WTC11 (cell line): ENCODE measurements around the gene CELA2A. TPM values are rescaled to one million over a fixed set of nuclear protein-coding genes. Genes with fewer than 3 reads are reported as not detected.

ENCODE experiments used
- ATAC-seq: fragments of 200-7000 bp; cut with Tn5 transposase; 2 replicates; pipeline ENCODE4 v1.10.0; 2021; ENCODE audit warnings: mild to moderate bottlenecking, moderate library complexity
- CTCF ChIA-PET: fragments of 300-600 bp; sonication (Branson Sonifier 250); formaldehyde crosslinking; loops from one replicate; lab custom pipeline; 2021; ENCODE audit warnings: antibody characterized with exemption; lab: Charles Lee
- POLR2A ChIA-PET: fragments of 350-600 bp; sonication (Branson Sonifier 250); formaldehyde crosslinking; loops from one replicate; lab custom pipeline; 2021; ENCODE audit warnings: antibody characterized with exemption; lab: Charles Lee
- DNase-seq: peaks from one replicate; pipeline ENCODE4 v3.0.0; 2021; ENCODE audit warnings: low spot score
- H3K27ac Mint-ChIP-seq: 2 replicates; pipeline ENCODE4 v1.8.0; 2021; ENCODE audit warnings: mixed read lengths
- H3K27me3 Mint-ChIP-seq: 2 replicates; pipeline ENCODE4 v1.8.0; 2021; ENCODE audit warnings: low read depth, mild to moderate bottlenecking, moderate library complexity, mixed read lengths
- H3K36me3 Mint-ChIP-seq: 2 replicates; pipeline ENCODE4 v1.8.0; 2021; ENCODE audit warnings: mixed read lengths
- H3K4me1 Mint-ChIP-seq: 2 replicates; pipeline ENCODE4 v1.8.0; 2022; ENCODE audit warnings: mixed read lengths
- H3K4me3 Mint-ChIP-seq: 2 replicates; pipeline ENCODE4 v1.8.0; 2021; ENCODE audit warnings: mild to moderate bottlenecking, moderate library complexity, mixed read lengths
- H3K9me3 Mint-ChIP-seq: 2 replicates; pipeline ENCODE4 v1.8.0; 2021; ENCODE audit warnings: mixed read lengths
- AR ChIP-seq: fragments of 250-450 bp; sonication (Bioruptor Pico); IDR thresholded peaks from 2 replicates; pipeline ENCODE4 v1.9.0; 2021; ENCODE audit warnings: mild to moderate bottlenecking
- ATF2 ChIP-seq: sonication (generic); formaldehyde crosslinking; IDR thresholded peaks from 2 replicates; pipeline ENCODE4 v1.8.1; 2022; ENCODE audit warnings: low read depth, missing genetic modification reagents, borderline replicate concordance
- CREB1 ChIP-seq: sonication (generic); formaldehyde crosslinking; IDR thresholded peaks from 2 replicates; pipeline ENCODE4 v1.8.0; 2023; ENCODE audit warnings: mild to moderate bottlenecking, missing genetic modification reagents
- E2F5 ChIP-seq: sonication (generic); formaldehyde crosslinking; IDR thresholded peaks from 2 replicates; pipeline ENCODE4 v1.8.1; 2022; ENCODE audit warnings: mild to moderate bottlenecking, moderate library complexity, missing genetic modification reagents
- ETV6 ChIP-seq: sonication (generic); formaldehyde crosslinking; IDR thresholded peaks from 2 replicates; pipeline ENCODE4 v1.8.1; 2022; ENCODE audit warnings: mild to moderate bottlenecking, missing genetic modification reagents
- GABPB1 ChIP-seq: sonication (generic); formaldehyde crosslinking; IDR thresholded peaks from 2 replicates; pipeline ENCODE4 v1.8.1; 2023; ENCODE audit warnings: mild to moderate bottlenecking, missing genetic modification reagents
- HMGA2 ChIP-seq: fragments of 250-450 bp; sonication (Bioruptor Pico); IDR thresholded peaks from 2 replicates; pipeline ENCODE4 v1.4.0; 2021; ENCODE audit warnings: mild to moderate bottlenecking, moderate library complexity
- NFYB ChIP-seq: sonication (generic); formaldehyde crosslinking; conservative IDR thresholded peaks from 2 replicates; pipeline ENCODE4 v1.8.0; 2022; ENCODE audit warnings: low read depth, missing genetic modification reagents
- NR1H2 ChIP-seq: sonication (generic); formaldehyde crosslinking; IDR thresholded peaks from 2 replicates; pipeline ENCODE4 v1.9.0; 2021; ENCODE audit warnings: mild to moderate bottlenecking, moderate library complexity, missing genetic modification reagents
- SMAD4 ChIP-seq: sonication (generic); formaldehyde crosslinking; IDR thresholded peaks from 2 replicates; pipeline ENCODE4 v1.8.0; 2022; ENCODE audit warnings: mild to moderate bottlenecking, missing genetic modification reagents
- ZNF232 ChIP-seq: sonication (generic); formaldehyde crosslinking; IDR thresholded peaks from 2 replicates; pipeline ENCODE4 v1.8.0; 2022; ENCODE audit warnings: mild to moderate bottlenecking, missing genetic modification reagents
- ZNF263 ChIP-seq: sonication (generic); formaldehyde crosslinking; IDR thresholded peaks from 2 replicates; pipeline ENCODE4 v1.8.1; 2022; ENCODE audit warnings: low read depth, mild to moderate bottlenecking, moderate library complexity, missing genetic modification reagents
- ZNF281 ChIP-seq: sonication (generic); formaldehyde crosslinking; IDR thresholded peaks from 2 replicates; pipeline ENCODE4 v1.8.0; 2023; ENCODE audit warnings: mild to moderate bottlenecking, missing genetic modification reagents
- total RNA-seq: library from RNA; stranded (reverse); gene quantifications from 3 replicates; pipeline ENCODE4 v1.2.3, GENCODE V29; 2021
- TF ChIP-seq, protein P1 (sequence below): sonication (generic); formaldehyde crosslinking; IDR thresholded peaks from 2 replicates; pipeline ENCODE4 v1.8.0; 2022; ENCODE audit warnings: mild to moderate bottlenecking, missing genetic modification reagents
- TF ChIP-seq, protein P2 (sequence below): sonication (generic); formaldehyde crosslinking; IDR thresholded peaks from 2 replicates; pipeline ENCODE4 v1.8.0; 2022; ENCODE audit warnings: mild to moderate bottlenecking, missing genetic modification reagents
- TF ChIP-seq, protein P3 (sequence below): sonication (generic); formaldehyde crosslinking; IDR thresholded peaks from 2 replicates; pipeline ENCODE4 v1.8.1; 2023; ENCODE audit warnings: mild to moderate bottlenecking, missing genetic modification reagents, moderate library complexity
- TF ChIP-seq, protein P4 (sequence below): sonication (generic); formaldehyde crosslinking; IDR thresholded peaks from 2 replicates; pipeline ENCODE4 v1.8.1; 2023; ENCODE audit warnings: mild to moderate bottlenecking, missing genetic modification reagents
- TF ChIP-seq, protein P5 (sequence below): sonication (generic); formaldehyde crosslinking; IDR thresholded peaks from 2 replicates; pipeline ENCODE4 v1.8.1; 2022; ENCODE audit warnings: mild to moderate bottlenecking, missing genetic modification reagents, moderate library complexity, borderline replicate concordance

The CELA2A gene
- total RNA-seq, 1 experiment from 2014 or later: 0.83 TPM

DNA sequence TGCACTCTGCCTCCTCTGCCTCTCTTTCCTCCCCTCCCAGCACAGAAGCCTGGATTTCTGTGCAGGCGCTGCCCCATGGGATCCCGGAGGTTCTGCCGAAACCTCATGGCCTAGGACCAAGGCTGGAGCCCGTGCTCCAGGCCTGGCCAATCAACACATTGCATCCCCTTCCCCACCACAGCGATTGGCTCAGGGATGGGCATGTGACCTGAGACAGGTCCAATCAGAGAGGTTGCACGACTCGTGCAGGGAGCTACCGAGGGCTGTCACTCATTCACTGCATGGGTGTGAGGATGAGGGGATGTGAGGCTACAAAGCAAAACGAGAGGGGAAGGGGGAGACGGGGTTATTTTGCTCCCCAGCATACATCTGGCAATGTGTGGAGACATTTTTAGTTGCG lies 16.1 kb downstream of the CELA2A start:
- no peaks in the 10 kb centered on the region for H3K4me1 Mint-ChIP-seq
- H3K27ac Mint-ChIP-seq: no peak overlapping the region
- TF ChIP-seq E2F5 (CRISPR knock-in tag): no peak
- no peak for TF ChIP-seq ZNF263 (CRISPR knock-in tag)
- no peak for TF ChIP-seq ZNF281 (CRISPR knock-in tag)
- TF ChIP-seq, protein P1, sequence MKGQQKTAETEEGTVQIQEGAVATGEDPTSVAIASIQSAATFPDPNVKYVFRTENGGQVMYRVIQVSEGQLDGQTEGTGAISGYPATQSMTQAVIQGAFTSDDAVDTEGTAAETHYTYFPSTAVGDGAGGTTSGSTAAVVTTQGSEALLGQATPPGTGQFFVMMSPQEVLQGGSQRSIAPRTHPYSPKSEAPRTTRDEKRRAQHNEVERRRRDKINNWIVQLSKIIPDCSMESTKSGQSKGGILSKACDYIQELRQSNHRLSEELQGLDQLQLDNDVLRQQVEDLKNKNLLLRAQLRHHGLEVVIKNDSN (CRISPR knock-in tag): peak; percentile 83
- TF ChIP-seq NR1H2: no peak
- peak; percentile 86 for TF ChIP-seq NFYB (CRISPR knock-in tag)
- no peak for TF ChIP-seq ZNF232 (CRISPR knock-in tag)
- TF ChIP-seq AR (CRISPR knock-in tag): no peak
- TF ChIP-seq ETV6 (CRISPR knock-in tag): no peak
- no peak for TF ChIP-seq CREB1 (CRISPR knock-in tag)
- TF ChIP-seq, protein P2, sequence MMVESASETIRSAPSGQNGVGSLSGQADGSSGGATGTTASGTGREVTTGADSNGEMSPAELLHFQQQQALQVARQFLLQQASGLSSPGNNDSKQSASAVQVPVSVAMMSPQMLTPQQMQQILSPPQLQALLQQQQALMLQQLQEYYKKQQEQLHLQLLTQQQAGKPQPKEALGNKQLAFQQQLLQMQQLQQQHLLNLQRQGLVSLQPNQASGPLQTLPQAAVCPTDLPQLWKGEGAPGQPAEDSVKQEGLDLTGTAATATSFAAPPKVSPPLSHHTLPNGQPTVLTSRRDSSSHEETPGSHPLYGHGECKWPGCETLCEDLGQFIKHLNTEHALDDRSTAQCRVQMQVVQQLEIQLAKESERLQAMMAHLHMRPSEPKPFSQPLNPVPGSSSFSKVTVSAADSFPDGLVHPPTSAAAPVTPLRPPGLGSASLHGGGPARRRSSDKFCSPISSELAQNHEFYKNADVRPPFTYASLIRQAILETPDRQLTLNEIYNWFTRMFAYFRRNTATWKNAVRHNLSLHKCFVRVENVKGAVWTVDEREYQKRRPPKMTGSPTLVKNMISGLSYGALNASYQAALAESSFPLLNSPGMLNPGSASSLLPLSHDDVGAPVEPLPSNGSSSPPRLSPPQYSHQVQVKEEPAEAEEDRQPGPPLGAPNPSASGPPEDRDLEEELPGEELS (CRISPR knock-in tag): no peak
- no peak for TF ChIP-seq SMAD4 (CRISPR knock-in tag)
- TF ChIP-seq, protein P3, sequence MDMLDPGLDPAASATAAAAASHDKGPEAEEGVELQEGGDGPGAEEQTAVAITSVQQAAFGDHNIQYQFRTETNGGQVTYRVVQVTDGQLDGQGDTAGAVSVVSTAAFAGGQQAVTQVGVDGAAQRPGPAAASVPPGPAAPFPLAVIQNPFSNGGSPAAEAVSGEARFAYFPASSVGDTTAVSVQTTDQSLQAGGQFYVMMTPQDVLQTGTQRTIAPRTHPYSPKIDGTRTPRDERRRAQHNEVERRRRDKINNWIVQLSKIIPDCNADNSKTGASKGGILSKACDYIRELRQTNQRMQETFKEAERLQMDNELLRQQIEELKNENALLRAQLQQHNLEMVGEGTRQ (CRISPR knock-in tag): peak; percentile 89
- no peaks in the 10 kb centered on the region for H3K9me3 Mint-ChIP-seq
- no peaks in the 10 kb centered on the region for H3K36me3 Mint-ChIP-seq
- CTCF ChIA-PET: no interaction called here
- ATAC-seq (peak; percentile 55), DNase-seq (no peak)
- POLR2A ChIA-PET: no interaction called here
- peaks cover 4% of the 10 kb centered on the region; the same call in 1 of the 2 replicates for H3K27me3 Mint-ChIP-seq
- no peak overlapping the region for H3K4me3 Mint-ChIP-seq

- DNase-seq (no peak), ATAC-seq (no peak)
- CTCF ChIA-PET: no interaction called here
- Mint-ChIP-seq H3K27ac (no peak within 1 kb of the TSS), H3K4me1 (no peaks in the 10 kb centered on the region), H3K4me3 (no peak within 1 kb of the TSS), H3K36me3 (no peaks in the 10 kb centered on the region), H3K27me3 (peaks cover 4% of the 10 kb centered on the region; the same call in 1 of the 2 replicates), H3K9me3 (no peaks in the 10 kb centered on the region)
- POLR2A ChIA-PET: interaction anchor here (0.7 kb wide), 1 partner anchor 17 kb away, joined by 5 read pairs; no protein-coding TSS in a partner anchor
- TF ChIP-seq HMGA2 (no peak), ATF2 (CRISPR knock-in tag) (no peak), GABPB1 (CRISPR knock-in tag) (no peak), ZNF263 (CRISPR knock-in tag) (no peak)
- TF ChIP-seq, protein P4, sequence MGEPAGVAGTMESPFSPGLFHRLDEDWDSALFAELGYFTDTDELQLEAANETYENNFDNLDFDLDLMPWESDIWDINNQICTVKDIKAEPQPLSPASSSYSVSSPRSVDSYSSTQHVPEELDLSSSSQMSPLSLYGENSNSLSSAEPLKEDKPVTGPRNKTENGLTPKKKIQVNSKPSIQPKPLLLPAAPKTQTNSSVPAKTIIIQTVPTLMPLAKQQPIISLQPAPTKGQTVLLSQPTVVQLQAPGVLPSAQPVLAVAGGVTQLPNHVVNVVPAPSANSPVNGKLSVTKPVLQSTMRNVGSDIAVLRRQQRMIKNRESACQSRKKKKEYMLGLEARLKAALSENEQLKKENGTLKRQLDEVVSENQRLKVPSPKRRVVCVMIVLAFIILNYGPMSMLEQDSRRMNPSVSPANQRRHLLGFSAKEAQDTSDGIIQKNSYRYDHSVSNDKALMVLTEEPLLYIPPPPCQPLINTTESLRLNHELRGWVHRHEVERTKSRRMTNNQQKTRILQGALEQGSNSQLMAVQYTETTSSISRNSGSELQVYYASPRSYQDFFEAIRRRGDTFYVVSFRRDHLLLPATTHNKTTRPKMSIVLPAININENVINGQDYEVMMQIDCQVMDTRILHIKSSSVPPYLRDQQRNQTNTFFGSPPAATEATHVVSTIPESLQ: no peak
- TF ChIP-seq, protein P5, sequence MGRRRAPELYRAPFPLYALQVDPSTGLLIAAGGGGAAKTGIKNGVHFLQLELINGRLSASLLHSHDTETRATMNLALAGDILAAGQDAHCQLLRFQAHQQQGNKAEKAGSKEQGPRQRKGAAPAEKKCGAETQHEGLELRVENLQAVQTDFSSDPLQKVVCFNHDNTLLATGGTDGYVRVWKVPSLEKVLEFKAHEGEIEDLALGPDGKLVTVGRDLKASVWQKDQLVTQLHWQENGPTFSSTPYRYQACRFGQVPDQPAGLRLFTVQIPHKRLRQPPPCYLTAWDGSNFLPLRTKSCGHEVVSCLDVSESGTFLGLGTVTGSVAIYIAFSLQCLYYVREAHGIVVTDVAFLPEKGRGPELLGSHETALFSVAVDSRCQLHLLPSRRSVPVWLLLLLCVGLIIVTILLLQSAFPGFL (CRISPR knock-in tag): no peak
These were observed 19.3 kb downstream of the CELA2A start, which contains the start of gene CELA2B for GRCh38 chr1:15475752-15476314. Gene CELA2B, plus strand, starts transcription at chr1:15476104. Its CDS starts 22 bp downstream, at chr1:15476126.
